Mucosa of stomach (tissue), 1 donor: Measurements from ENCODE around the gene YPEL4.
A peak's percentile ranks its signal among the peaks of the same experiment; 100 is the strongest.

ENCODE experiments used
- H3K27me3 ChIP-seq: one replicate; pipeline ENCODE4 v1.7.0; 2013; ENCODE audit warnings: mild to moderate bottlenecking, low read length; ENCODE audit not compliant: control insufficient read depth, insufficient read depth
- H3K36me3 ChIP-seq: one replicate; pipeline ENCODE4 v1.7.0; 2013; ENCODE audit warnings: low read length; ENCODE audit not compliant: control insufficient read depth, insufficient read depth
- H3K4me1 ChIP-seq: one replicate; pipeline ENCODE4 v1.7.0; 2013; ENCODE audit warnings: mild to moderate bottlenecking, low read length; ENCODE audit not compliant: control insufficient read depth, insufficient read depth
- H3K4me3 ChIP-seq: one replicate; pipeline ENCODE4 v1.7.0; 2013; ENCODE audit warnings: low read length
- H3K9ac ChIP-seq: one replicate; pipeline ENCODE4 v1.7.0; 2013; ENCODE audit warnings: mild to moderate bottlenecking, low read length, moderate library complexity
- H3K9me3 ChIP-seq: one replicate; pipeline ENCODE4 v1.7.0; 2013; ENCODE audit warnings: mild to moderate bottlenecking, low read length, moderate library complexity; ENCODE audit not compliant: control insufficient read depth
- donor health status: Pancreatic carcinoma.

Gene YPEL4

DNA sequence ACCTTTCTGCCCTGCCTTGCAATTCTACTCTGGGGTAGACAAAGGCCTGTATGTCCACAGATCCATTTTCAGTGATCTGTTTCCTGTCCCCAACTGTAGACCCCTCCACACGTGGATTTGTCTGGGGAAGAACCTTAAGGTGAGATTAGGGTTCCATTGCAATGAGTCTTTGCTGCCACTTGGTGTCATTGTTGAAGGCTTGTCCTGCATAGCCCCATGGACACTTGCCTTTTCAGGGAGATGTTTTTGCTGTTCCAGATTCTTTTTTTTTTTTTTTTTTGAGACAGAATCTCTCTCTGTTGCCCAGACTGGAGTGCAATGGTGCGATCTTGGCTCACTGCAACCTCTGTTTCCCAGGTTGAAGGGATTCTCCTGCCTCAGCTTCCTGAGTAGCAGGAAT lies 30.4 kb downstream of the YPEL4 start:
- peaks cover 4% of the 10 kb centered on the region for H3K9me3 ChIP-seq
- no peaks in the 10 kb centered on the region for H3K4me1 ChIP-seq
- H3K36me3 ChIP-seq, result no peaks in the 10 kb centered on the region
- H3K4me3 ChIP-seq, result no peak overlapping the region
- no peaks in the 10 kb centered on the region for H3K27me3 ChIP-seq
- H3K9ac ChIP-seq, result no peak overlapping the region

DNA sequence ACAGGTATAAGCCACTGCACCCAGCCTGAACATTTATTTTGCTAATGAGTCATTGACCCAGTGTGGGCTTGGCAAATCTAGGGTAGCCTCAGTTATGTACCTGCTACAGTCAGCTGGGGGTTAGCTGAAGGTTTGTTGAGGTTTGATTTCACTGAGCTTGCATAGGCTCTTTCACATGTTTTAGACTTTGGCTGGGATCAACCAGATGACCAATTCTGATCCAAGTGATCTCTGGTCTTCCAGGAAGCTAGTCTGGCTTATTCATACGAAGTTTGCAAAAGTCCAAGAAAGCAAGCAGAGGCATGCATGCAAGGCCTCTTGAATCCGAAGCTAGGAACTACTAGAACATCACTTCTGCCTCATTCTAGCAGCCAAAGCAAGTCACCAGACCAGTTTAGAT lies 31.3 kb downstream of the YPEL4 start:
- Histone ChIP-seq H3K9ac (no peak overlapping the region), H3K36me3 (no peaks in the 10 kb centered on the region), H3K4me1 (no peaks in the 10 kb centered on the region), H3K27me3 (no peaks in the 10 kb centered on the region), H3K4me3 (no peak overlapping the region), H3K9me3 (peaks cover 4% of the 10 kb centered on the region)

DNA sequence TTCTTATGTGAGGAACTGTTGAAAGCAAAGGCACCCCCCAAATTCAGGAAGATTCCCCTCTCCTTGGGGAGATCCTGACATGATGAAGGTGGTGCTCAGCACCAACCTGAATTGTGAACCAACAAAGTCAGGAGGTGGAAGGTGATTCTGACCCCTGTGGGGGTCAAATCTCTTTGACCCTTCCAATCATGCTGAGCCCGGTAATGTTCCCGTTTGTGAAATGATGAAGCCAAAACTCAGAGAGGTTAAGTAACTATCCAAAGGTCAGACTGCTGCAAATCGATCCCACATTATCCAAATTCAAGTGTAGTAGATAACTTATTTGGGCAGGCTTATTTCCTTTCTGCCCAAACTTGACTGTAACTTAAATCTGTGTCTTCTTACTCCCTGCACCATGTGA lies 33.1 kb downstream of the YPEL4 start:
- Histone ChIP-seq H3K9me3 (peaks cover 4% of the 10 kb centered on the region), H3K9ac (no peak overlapping the region), H3K4me1 (no peaks in the 10 kb centered on the region), H3K27me3 (no peaks in the 10 kb centered on the region), H3K36me3 (no peaks in the 10 kb centered on the region), H3K4me3 (no peak overlapping the region)

DNA sequence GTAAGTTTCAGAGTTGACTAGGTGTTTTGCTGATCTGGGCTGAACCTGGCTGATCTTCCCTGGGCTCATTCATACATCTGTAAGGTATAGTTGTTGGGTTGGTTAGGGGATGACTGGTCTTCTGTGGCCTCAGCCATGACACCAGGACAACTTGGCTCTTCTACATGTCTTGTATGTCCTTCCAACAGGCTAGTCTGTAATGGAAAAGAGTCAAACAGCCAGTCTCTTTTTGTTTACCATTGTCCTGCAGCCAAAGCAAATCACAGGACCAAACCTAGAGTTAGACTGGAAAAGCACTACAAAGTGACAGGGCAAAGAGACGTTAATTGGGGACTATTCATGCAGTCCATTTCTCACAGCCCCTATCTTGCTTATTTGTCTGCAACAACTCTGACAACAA lies 34.4 kb downstream of the YPEL4 start:
- no peaks in the 10 kb centered on the region for H3K27me3 ChIP-seq
- no peak overlapping the region for H3K4me3 ChIP-seq
- no peak overlapping the region for H3K9ac ChIP-seq
- no peaks in the 10 kb centered on the region for H3K4me1 ChIP-seq
- H3K9me3 ChIP-seq, result peaks cover 4% of the 10 kb centered on the region
- no peaks in the 10 kb centered on the region for H3K36me3 ChIP-seq

DNA sequence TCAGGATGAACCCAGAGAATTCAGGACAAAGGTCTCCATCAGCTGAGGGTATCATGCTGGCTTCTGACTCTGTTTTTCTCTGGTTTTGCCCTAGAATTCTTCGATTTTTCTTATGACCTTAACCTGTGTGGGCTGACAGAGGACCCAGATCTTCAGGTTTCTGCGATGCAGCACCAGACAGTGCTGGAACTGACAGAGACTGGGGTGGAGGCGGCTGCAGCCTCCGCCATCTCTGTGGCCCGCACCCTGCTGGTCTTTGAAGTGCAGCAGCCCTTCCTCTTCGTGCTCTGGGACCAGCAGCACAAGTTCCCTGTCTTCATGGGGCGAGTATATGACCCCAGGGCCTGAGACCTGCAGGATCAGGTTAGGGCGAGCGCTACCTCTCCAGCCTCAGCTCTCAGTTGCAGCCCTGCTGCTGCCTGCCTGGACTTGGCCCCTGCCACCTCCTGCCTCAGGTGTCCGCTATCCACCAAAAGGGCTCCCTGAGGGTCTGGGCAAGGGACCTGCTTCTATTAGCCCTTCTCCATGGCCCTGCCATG lies 35.4 kb downstream of the YPEL4 start:
- no peak overlapping the region for H3K9ac ChIP-seq
- no peaks in the 10 kb centered on the region for H3K36me3 ChIP-seq

DNA sequence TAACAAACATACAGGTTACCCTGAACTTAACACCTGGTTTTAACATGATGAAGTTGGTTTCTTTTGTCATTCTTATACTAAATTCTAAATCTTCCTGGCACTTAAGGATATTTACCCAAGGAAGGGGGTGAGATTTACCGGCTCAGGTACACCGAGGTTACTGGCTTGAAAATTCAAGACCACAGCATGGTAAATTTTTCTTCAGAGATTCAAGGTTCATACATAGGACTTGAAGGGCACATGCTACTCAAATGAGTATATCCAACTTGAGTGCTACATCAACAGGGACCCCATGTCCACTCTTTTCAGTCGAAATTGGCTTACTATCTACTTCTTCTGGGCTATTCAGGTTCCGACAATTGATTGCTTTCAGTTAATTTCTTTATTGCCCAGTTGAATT lies 39.5 kb downstream of the YPEL4 start:
- Histone ChIP-seq H3K27me3 (no peaks in the 10 kb centered on the region), H3K4me3 (no peak overlapping the region), H3K9ac (no peak overlapping the region), H3K36me3 (no peaks in the 10 kb centered on the region), H3K9me3 (no peaks in the 10 kb centered on the region), H3K4me1 (no peaks in the 10 kb centered on the region)

More for the DNA sequence above, 35.4 kb downstream of the YPEL4 start:
- no peaks in the 10 kb centered on the region for H3K4me1 ChIP-seq
- no peak overlapping the region for H3K4me3 ChIP-seq
- no peaks in the 10 kb centered on the region for H3K27me3 ChIP-seq
- H3K9me3 ChIP-seq, result peaks cover 2% of the 10 kb centered on the region

DNA sequence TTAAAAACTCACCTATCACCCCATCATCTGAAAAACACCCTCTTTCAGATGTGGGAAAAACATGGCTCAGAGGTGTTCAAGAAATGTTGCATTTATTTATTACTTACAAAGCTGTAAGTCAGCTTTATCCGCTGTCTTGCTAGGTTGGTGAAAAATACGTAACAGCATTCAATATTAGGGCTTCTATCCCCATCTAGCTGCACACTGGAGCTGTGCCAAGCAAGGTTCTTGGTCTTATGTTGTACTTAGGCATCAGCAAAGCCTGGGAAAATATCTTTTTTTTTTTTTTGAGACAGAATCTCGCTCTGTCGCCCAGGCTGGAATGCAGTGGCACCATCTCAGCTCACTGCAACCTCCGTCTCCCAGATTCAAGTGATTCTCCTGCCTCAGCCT lies 44.7 kb downstream of the YPEL4 start:
- Histone ChIP-seq H3K9ac (no peak overlapping the region), H3K36me3 (no peaks in the 10 kb centered on the region)

DNA sequence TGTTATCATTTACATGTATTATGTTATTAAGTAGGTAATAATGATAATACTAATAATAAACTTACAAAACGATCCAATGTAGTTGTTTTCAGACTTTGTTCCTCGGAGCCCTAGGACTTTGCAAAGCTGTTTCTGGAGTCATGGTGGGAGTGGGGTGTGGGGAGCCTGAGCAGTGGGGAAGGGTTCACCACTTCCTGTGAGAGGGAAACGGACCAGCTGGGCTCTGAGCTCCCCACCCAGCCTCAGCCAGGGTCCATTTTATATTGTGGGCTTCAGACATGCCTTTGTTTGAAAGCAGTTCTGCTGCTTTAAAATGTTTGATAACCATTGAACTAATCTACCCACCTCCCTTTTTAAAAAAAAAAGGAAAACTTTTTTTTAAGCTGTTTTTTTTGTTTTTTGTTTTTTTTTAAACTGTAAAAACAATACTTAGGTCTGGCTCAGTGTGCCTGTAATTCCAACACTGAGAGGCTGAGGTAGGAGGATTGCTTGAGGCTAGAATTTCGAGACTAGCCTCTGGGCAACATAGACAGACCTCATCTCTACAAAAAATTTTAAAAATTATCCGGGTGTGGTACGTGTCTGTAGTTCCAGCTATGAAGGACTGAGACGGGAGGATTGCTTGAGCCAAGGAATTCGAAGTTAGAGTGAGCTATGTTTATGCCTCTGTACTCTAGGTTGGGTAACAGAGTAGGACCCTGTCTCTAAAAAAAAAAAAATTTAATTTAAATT lies 45.2 kb downstream of the YPEL4 start:
- H3K36me3 ChIP-seq, result no peaks in the 10 kb centered on the region
- no peaks in the 10 kb centered on the region for H3K4me1 ChIP-seq
- no peak overlapping the region for H3K9ac ChIP-seq
- no peak overlapping the region for H3K4me3 ChIP-seq
- no peaks in the 10 kb centered on the region for H3K9me3 ChIP-seq
- no peaks in the 10 kb centered on the region for H3K27me3 ChIP-seq

More for the DNA sequence above, 44.7 kb downstream of the YPEL4 start:
- H3K9me3 ChIP-seq, result no peaks in the 10 kb centered on the region
- H3K4me3 ChIP-seq, result no peak overlapping the region
- no peaks in the 10 kb centered on the region for H3K27me3 ChIP-seq
- H3K4me1 ChIP-seq, result no peaks in the 10 kb centered on the region

DNA sequence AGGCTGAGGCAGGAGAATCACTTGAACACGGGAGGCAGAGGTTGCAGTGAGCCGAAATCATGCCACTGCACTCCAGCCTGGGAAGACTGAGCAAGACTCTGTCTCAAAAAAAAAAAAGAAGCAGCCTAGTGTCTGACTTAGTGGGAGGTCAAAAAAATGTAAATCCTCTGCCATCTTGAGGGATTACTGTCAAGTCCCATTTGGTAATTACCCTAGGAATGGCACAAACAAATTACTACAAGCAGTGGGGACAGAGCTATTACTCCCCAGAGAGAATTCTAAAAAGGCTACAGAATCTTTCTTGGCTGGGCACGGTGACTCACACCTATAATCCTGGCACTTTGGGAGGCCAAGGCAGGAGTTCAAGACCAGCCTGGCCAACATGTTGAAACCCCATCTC lies 48.4 kb downstream of the YPEL4 start:
- Histone ChIP-seq H3K27me3 (peaks cover 7% of the 10 kb centered on the region), H3K9ac (no peak overlapping the region), H3K4me3 (no peak overlapping the region), H3K9me3 (no peaks in the 10 kb centered on the region), H3K36me3 (no peaks in the 10 kb centered on the region), H3K4me1 (no peaks in the 10 kb centered on the region)

DNA sequence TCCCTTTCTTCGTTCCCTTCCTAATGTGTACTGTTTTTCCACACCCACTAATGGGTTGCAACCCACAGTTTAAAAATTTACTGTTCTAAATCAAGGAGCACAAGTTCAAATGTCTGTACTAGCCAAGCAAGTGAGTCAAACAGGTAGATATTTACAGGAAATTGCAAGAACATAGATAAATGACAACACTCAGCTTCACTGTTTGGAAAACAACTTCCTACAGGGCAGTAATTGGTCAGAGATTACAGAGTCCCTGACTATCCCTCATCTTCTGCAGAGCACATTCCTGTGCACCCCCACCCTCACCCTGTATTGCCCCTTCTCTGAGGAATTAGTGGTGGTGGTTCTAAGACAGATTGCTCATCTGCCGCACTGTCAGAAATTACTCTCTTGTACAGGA lies 50.3 kb downstream of the YPEL4 start:
- Histone ChIP-seq H3K36me3 (no peaks in the 10 kb centered on the region), H3K27me3 (peaks cover 7% of the 10 kb centered on the region), H3K9ac (no peak overlapping the region), H3K4me1 (no peaks in the 10 kb centered on the region), H3K4me3 (no peak overlapping the region), H3K9me3 (no peaks in the 10 kb centered on the region)

DNA sequence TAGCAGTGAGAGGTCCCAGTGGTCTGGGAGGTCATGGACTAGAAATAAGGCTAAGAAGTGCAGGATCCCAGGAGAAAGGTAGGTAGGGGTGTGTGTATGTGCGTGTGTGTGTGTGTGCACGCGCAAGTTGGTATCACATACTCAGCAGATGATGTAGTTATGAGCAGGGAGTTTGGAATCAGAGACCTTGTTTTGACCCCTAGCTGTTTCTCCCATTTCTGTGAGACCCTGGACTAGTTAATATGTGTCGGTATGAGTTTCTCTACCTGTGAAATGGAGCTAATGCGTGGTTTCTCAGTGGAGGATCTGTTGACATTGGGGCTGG lies 50.9 kb downstream of the YPEL4 start:
- no peaks in the 10 kb centered on the region for H3K36me3 ChIP-seq
- H3K9ac ChIP-seq, result no peak overlapping the region
- H3K4me3 ChIP-seq, result no peak overlapping the region
- peaks cover 7% of the 10 kb centered on the region for H3K27me3 ChIP-seq
- H3K4me1 ChIP-seq, result no peaks in the 10 kb centered on the region
- H3K9me3 ChIP-seq, result no peaks in the 10 kb centered on the region

DNA sequence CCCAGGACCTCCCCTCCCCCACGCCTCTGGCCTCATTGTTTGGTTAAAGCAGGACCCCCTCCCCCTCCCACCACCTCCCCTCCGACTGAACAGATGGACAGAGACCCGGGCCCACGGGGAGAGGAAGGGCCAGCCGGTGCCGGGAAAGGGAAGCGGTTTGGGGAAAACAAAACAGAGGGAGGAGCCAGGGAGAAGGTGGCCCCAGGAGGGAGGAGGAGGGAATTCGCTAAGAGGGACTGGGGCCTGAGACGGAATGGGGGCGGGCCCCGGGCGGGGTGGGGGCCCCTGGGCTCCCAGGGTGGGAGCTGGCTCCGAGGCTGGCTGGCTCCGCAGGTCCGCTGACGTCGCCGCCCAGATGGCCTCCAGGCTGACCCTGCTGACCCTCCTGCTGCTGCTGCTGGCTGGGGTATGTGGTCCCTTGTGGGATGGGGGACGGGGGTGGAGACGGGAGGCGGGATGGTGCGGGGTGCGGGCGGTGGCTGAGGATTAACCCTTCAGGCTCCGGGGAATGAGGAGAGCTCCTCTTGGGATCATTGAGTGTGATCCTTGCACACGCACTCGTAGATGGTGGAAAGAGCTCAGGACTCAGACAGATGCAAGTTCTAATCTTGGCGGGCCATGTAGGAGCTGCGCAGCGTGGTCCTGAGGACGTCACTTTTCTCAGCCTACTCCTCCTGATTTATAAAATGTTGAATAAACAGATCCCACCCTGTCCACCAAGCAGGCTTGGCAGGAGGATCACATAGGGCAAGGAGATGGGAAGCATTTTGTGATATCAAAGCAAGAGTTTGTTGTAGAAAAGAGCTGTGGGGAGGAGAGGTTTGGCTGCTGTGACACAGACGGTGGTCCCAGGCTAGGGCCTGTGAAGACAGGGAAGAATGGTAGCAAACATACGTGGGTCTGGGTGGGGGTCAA lies 51.5 kb downstream of the YPEL4 start:
- Histone ChIP-seq H3K9ac (peak overlapping the region; percentile 50), H3K4me3 (no peak overlapping the region), H3K9me3 (no peaks in the 10 kb centered on the region), H3K27me3 (peaks cover 7% of the 10 kb centered on the region), H3K4me1 (no peaks in the 10 kb centered on the region), H3K36me3 (no peaks in the 10 kb centered on the region)
